GM19467 (cell line): ENCODE results near the gene RABGAP1.

Experiments used
- ATAC-seq: cut with Tn5 transposase; IDR thresholded peaks from one replicate; pipeline ENCODE4 v1.9.1; 2021; ENCODE audit warnings: mild to moderate bottlenecking, moderate library complexity; ENCODE audit not compliant: unreplicated experiment

The RABGAP1 gene

GRCh38 chr9:123044586-123044985 is 103.8 kb downstream of the RABGAP1 start:
- no peak for ATAC-seq

GRCh38 chr9:123046406-123047195 is 105.8 kb downstream of the RABGAP1 start:
- ATAC-seq: no peak

GRCh38 chr9:123048748-123049147 is 107.9 kb downstream of the RABGAP1 start:
- no peak for ATAC-seq

GRCh38 chr9:123049589-123050222 is 108.9 kb downstream of the RABGAP1 start:
- ATAC-seq: no peak

- ATAC-seq: no peak
Observed at GRCh38 chr9:123053046-123053445, 112.2 kb downstream of the RABGAP1 start.

- ATAC-seq: no peak
Observed at GRCh38 chr9:123053711-123054110, 112.9 kb downstream of the RABGAP1 start.

GRCh38 chr9:123058834-123059233 is 118.0 kb downstream of the RABGAP1 start:
- ATAC-seq: no peak

GRCh38 chr9:123059472-123060220 is 118.8 kb downstream of the RABGAP1 start:
- ATAC-seq: no peak

GRCh38 chr9:123061216-123061615 is 120.4 kb downstream of the RABGAP1 start:
- ATAC-seq: no peak

- ATAC-seq: no peak
Observed at GRCh38 chr9:123062351-123063176, 121.7 kb downstream of the RABGAP1 start.

- no peak for ATAC-seq
Observed at GRCh38 chr9:123063177-123063598, 122.4 kb downstream of the RABGAP1 start.

- ATAC-seq: no peak
Observed at GRCh38 chr9:123063896-123064295, 123.1 kb downstream of the RABGAP1 start.

GRCh38 chr9:123064716-123065115 is 123.9 kb downstream of the RABGAP1 start:
- ATAC-seq: no peak

GRCh38 chr9:123065196-123065595 is 124.4 kb downstream of the RABGAP1 start:
- ATAC-seq: no peak

GRCh38 chr9:123067136-123067535 is 126.3 kb downstream of the RABGAP1 start:
- no peak for ATAC-seq

GRCh38 chr9:123069010-123069481 is 128.2 kb downstream of the RABGAP1 start:
- ATAC-seq: no peak

GRCh38 chr9:123070198-123070597 is 129.4 kb downstream of the RABGAP1 start:
- no peak for ATAC-seq

GRCh38 chr9:123072407-123072995 is 131.7 kb downstream of the RABGAP1 start:
- no peak for ATAC-seq

- no peak for ATAC-seq
Observed at GRCh38 chr9:123073441-123073840, 132.6 kb downstream of the RABGAP1 start.

- ATAC-seq: no peak
Observed at GRCh38 chr9:123073991-123074422, 133.2 kb downstream of the RABGAP1 start.
